H1 (cell line): ENCODE data around the gene POC1B. TPM values are rescaled to one million over a fixed set of nuclear protein-coding genes. Genes with fewer than 3 reads are reported as not detected.

Experiments
- CTCF ChIA-PET: fragments of 300-600 bp; sonication (Branson Sonifier 250); formaldehyde crosslinking; loops from one replicate; lab custom pipeline; 2021; ENCODE audit not compliant: partially characterized antibody; lab: Charles Lee
- POLR2A ChIA-PET: fragments of 300-600 bp; sonication (Branson Sonifier 250); formaldehyde crosslinking; loops from one replicate; lab custom pipeline; 2021; ENCODE audit warnings: inconsistent platforms; ENCODE audit not compliant: partially characterized antibody; lab: Charles Lee
- DNase-seq, 2 experiments: peaks; one replicate each; pipeline versions ENCODE4 v3.0.0 to v3.0.0-alpha.2; 2010 to 2022; ENCODE audit warnings: low spot score in 2 of 2, low read depth in 1 of 2, mixed read lengths in 1 of 2
- FAIRE-seq: peaks from 2 replicates; lab custom pipeline; 2011; peaks lifted over from hg19 to GRCh38; lab: Jason Lieb, UNC
- H2AFZ ChIP-seq: 2 replicates; pipeline ENCODE4 v1.8.1; 2012; ENCODE audit warnings: low read length, inconsistent platforms
- H2AK5ac ChIP-seq: 2 replicates; pipeline ENCODE4 v1.6.1; 2013; ENCODE audit warnings: low read depth, low read length
- H2BK120ac ChIP-seq: replicated peaks from 2 replicates; pipeline ENCODE3; 2013; ENCODE audit warnings: low read depth, low read length, inconsistent platforms
- H2BK12ac ChIP-seq: 2 replicates; pipeline ENCODE4 v1.6.1; 2013; ENCODE audit warnings: low read depth, low read length
- H2BK15ac ChIP-seq: 2 replicates; pipeline ENCODE4 v1.6.1; 2013; ENCODE audit warnings: low read length
- H2BK20ac ChIP-seq: 2 replicates; pipeline ENCODE4 v1.6.1; 2013; ENCODE audit warnings: low read length
- H2BK5ac ChIP-seq: 2 replicates; pipeline ENCODE4 v1.6.1; 2013; ENCODE audit warnings: low read depth, low read length
- H3K14ac ChIP-seq: 2 replicates; pipeline ENCODE4 v1.6.1; 2013; ENCODE audit warnings: inconsistent platforms; ENCODE audit not compliant: insufficient read length
- H3K18ac ChIP-seq: 2 replicates; pipeline ENCODE4 v1.6.1; 2013; ENCODE audit warnings: low read length; ENCODE audit errors: extremely low read depth
- H3K23ac ChIP-seq: 2 replicates; pipeline ENCODE4 v1.6.1; 2013; ENCODE audit warnings: inconsistent platforms; ENCODE audit not compliant: insufficient read length
- H3K23me2 ChIP-seq: 2 replicates; pipeline ENCODE4 v1.6.1; 2013; ENCODE audit warnings: low read depth, low read length
- H3K27ac ChIP-seq: 2 replicates; pipeline ENCODE4 v1.6.1; 2011; ENCODE audit warnings: low read depth, low read length, inconsistent platforms
- H3K27me3 ChIP-seq, 4 experiments: replicated peaks in 1 of 4; 1 replicate in 1 of 4; 2 replicates in 3 of 4; pipeline versions ENCODE4 v1.6.1 to v1.8.1; 2011 to 2013; ENCODE audit warnings: low read length in 3 of 4, mild to moderate bottlenecking in 3 of 4, inconsistent platforms in 2 of 4, mixed read lengths in 2 of 4, moderate library complexity in 1 of 4; ENCODE audit not compliant: control insufficient read depth in 3 of 4, insufficient read depth in 3 of 4; ENCODE audit errors: extremely low read depth in 1 of 4
- H3K36me3 ChIP-seq, 4 experiments: 2 replicates each; pipeline versions ENCODE4 v1.6.1 to v1.8.1; 2011 to 2013; ENCODE audit warnings: mild to moderate bottlenecking in 4 of 4, low read length in 3 of 4, moderate library complexity in 2 of 4, control low read depth in 1 of 4, inconsistent platforms in 1 of 4; ENCODE audit not compliant: insufficient read depth in 4 of 4, control insufficient read depth in 2 of 4
- H3K4ac ChIP-seq: replicated peaks from 2 replicates; pipeline ENCODE3; 2013; ENCODE audit warnings: low read length, low read depth, mixed read lengths, inconsistent platforms; ENCODE audit not compliant: insufficient read length
- H3K4me1 ChIP-seq, 4 experiments: replicated peaks in 1 of 4; 1 replicate in 1 of 4; 2 replicates in 3 of 4; pipeline versions ENCODE4 v1.6.1 to v1.8.1; 2011 to 2013; ENCODE audit warnings: low read length in 3 of 4, inconsistent platforms in 2 of 4, mixed read lengths in 1 of 4; ENCODE audit not compliant: insufficient read depth in 4 of 4, control insufficient read depth in 3 of 4
- H3K4me2 ChIP-seq, 2 experiments: 2 replicates each; pipeline versions ENCODE4 v1.6.1 to v1.8.1; 2011 to 2013; ENCODE audit warnings: low read depth in 2 of 2, low read length in 2 of 2, control low read depth in 1 of 2, inconsistent platforms in 1 of 2, mild to moderate bottlenecking in 1 of 2; ENCODE audit not compliant: insufficient read depth in 1 of 2
- H3K4me3 ChIP-seq, 4 experiments: fragments of 200-600, 300-600 bp in 1 of 4; sonication (generic), shearing (Covaris generic), sonication (Bioruptor Twin) in 1 of 4; 2 replicates each; pipeline versions ENCODE4 v1.5.1 to v1.8.1; 2011 to 2016; ENCODE audit warnings: low read length in 4 of 4, low read depth in 3 of 4, control low read depth in 2 of 4, inconsistent platforms in 2 of 4, mild to moderate bottlenecking in 2 of 4, mixed read lengths in 1 of 4, moderate library complexity in 1 of 4; ENCODE audit not compliant: insufficient read depth in 2 of 4; ENCODE audit errors: extremely low read depth in 1 of 4
- H3K56ac ChIP-seq: replicated peaks from 2 replicates; pipeline ENCODE3; 2013; ENCODE audit warnings: low read depth, mild to moderate bottlenecking, mixed read lengths, low read length, inconsistent platforms; ENCODE audit not compliant: insufficient read length
- H3K79me1 ChIP-seq: 2 replicates; pipeline ENCODE4 v1.6.1; 2013; ENCODE audit warnings: low read depth, low read length, control low read depth
- H3K79me2 ChIP-seq, 2 experiments: 2 replicates each; pipeline versions ENCODE4 v1.6.1 to v1.8.1; 2012 to 2013; ENCODE audit warnings: low read length in 2 of 2, mild to moderate bottlenecking in 2 of 2, inconsistent platforms in 1 of 2; ENCODE audit not compliant: insufficient read depth in 2 of 2, control insufficient read depth in 1 of 2
- H3K9ac ChIP-seq, 4 experiments: replicated peaks in 1 of 4; 1 replicate in 1 of 4; 2 replicates in 3 of 4; pipeline versions ENCODE4 v1.6.1 to v1.8.1; 2011 to 2013; ENCODE audit warnings: low read depth in 3 of 4, low read length in 3 of 4, control low read depth in 2 of 4, mild to moderate bottlenecking in 2 of 4, moderate library complexity in 2 of 4, inconsistent platforms in 1 of 4; ENCODE audit errors: extremely low read depth in 1 of 4
- H3K9me3 ChIP-seq, 2 experiments: 2 replicates each; pipeline versions ENCODE4 v1.6.1 to v1.8.1; 2012 to 2013; ENCODE audit warnings: mild to moderate bottlenecking in 2 of 2, moderate library complexity in 2 of 2, control low read depth in 1 of 2, inconsistent platforms in 1 of 2, low read depth in 1 of 2, low read length in 1 of 2, mixed read lengths in 1 of 2; ENCODE audit not compliant: insufficient read depth in 2 of 2
- H4K20me1 ChIP-seq, 2 experiments: replicated peaks in 1 of 2; 2 replicates each; pipeline versions ENCODE3 to v1.8.1; 2011 to 2013; ENCODE audit warnings: inconsistent platforms in 2 of 2, low read length in 2 of 2, mild to moderate bottlenecking in 1 of 2; ENCODE audit not compliant: insufficient read depth in 2 of 2, control insufficient read depth in 1 of 2
- H4K5ac ChIP-seq: 2 replicates; pipeline ENCODE4 v1.6.1; 2013; ENCODE audit warnings: low read length, low read depth, mixed read lengths, inconsistent platforms; ENCODE audit not compliant: insufficient read length
- H4K8ac ChIP-seq: 2 replicates; pipeline ENCODE4 v1.8.0; 2013; ENCODE audit warnings: mild to moderate bottlenecking, moderate library complexity, low read length, inconsistent platforms; ENCODE audit not compliant: insufficient read depth; ENCODE audit errors: extremely low read depth
- H4K91ac ChIP-seq: replicated peaks from 2 replicates; pipeline ENCODE3; 2013; ENCODE audit warnings: low read length, mixed read lengths, inconsistent platforms; ENCODE audit not compliant: insufficient read length
- BRCA1 ChIP-seq: IDR thresholded peaks from 2 replicates; pipeline ENCODE4 v1.6.1; 2012; ENCODE audit warnings: low read depth, low read length, improper control_type of control experiment
- CREB1 ChIP-seq: IDR thresholded peaks from 2 replicates; pipeline ENCODE4 v1.6.1; 2012; ENCODE audit warnings: inconsistent platforms
- EGR1 ChIP-seq: IDR thresholded peaks from 2 replicates; pipeline ENCODE4 v1.6.1; 2011; ENCODE audit warnings: low read depth, low read length, borderline replicate concordance
- EP300 ChIP-seq, 2 experiments: IDR thresholded peaks; 1 replicate in 1 of 2; 2 replicates in 1 of 2; pipeline ENCODE4 v1.6.1; 2011 to 2012; ENCODE audit warnings: low read depth in 2 of 2, low read length in 2 of 2, mild to moderate bottlenecking in 2 of 2, borderline replicate concordance in 1 of 2, inconsistent platforms in 1 of 2, moderate library complexity in 1 of 2
- GABPA ChIP-seq: IDR thresholded peaks from 2 replicates; pipeline ENCODE4 v1.6.1; 2011; ENCODE audit warnings: mild to moderate bottlenecking, low read length, moderate library complexity, borderline replicate concordance; ENCODE audit not compliant: insufficient read depth
- NANOG ChIP-seq: IDR thresholded peaks from 2 replicates; pipeline ENCODE4 v1.6.1; 2011; ENCODE audit warnings: low read length, low read depth, mild to moderate bottlenecking, inconsistent platforms; ENCODE audit not compliant: insufficient read depth, poor library complexity, severe bottlenecking
- NRF1 ChIP-seq: IDR thresholded peaks from 2 replicates; pipeline ENCODE4 v1.6.1; 2011; ENCODE audit warnings: mild to moderate bottlenecking, low read depth, low read length, improper control_type of control experiment
- RFX5 ChIP-seq: IDR thresholded peaks from 2 replicates; pipeline ENCODE4 v1.6.1; 2011; ENCODE audit warnings: low read depth, low read length, improper control_type of control experiment, borderline replicate concordance
- SAP30 ChIP-seq: fragments of 300-600 bp; sonication (generic); IDR thresholded peaks from 2 replicates; pipeline ENCODE4 v1.7.1; 2012; ENCODE audit warnings: low read length, moderate library complexity, mild to moderate bottlenecking, inconsistent platforms; ENCODE audit not compliant: insufficient read depth, insufficient replicate concordance
- SP2 ChIP-seq: IDR thresholded peaks from 2 replicates; pipeline ENCODE4 v1.6.1; 2012; ENCODE audit warnings: mild to moderate bottlenecking, low read length, inconsistent platforms
- SRF ChIP-seq: IDR thresholded peaks from 2 replicates; pipeline ENCODE4 v1.6.1; 2011; ENCODE audit warnings: mild to moderate bottlenecking, low read depth, low read length, moderate library complexity
- SUZ12 ChIP-seq: fragments of 200-600 bp; sonication (generic); IDR thresholded peaks from 2 replicates; pipeline ENCODE4 v1.6.1; 2012; ENCODE audit warnings: mild to moderate bottlenecking, inconsistent platforms, low read length, moderate library complexity, mixed read lengths
- whole genome bisulfite sequencing, 2 experiments: shearing (Covaris generic) in 1 of 2; methylation state at CpG; one replicate each; pipeline versions ENCODE4 v1.1.6 to v1.1.7; 2013 to 2015; ENCODE audit warnings: low lambda C conversion rate in 2 of 2, mixed read lengths in 2 of 2, inconsistent platforms in 1 of 2, low coverage in 1 of 2, missing lambda C conversion rate in 1 of 2; ENCODE audit not compliant: insufficient replicate concordance in 2 of 2, insufficient coverage in 1 of 2, insufficient read length in 1 of 2; ENCODE audit errors: extremely low coverage in 1 of 2, missing lambda C conversion rate in 1 of 2; 5-methylcytosine and 5-hydroxymethylcytosine counted together
- polyA plus RNA-seq, 7 experiments: library from polyadenylated mRNA; depleted of rRNA in 3 of 7; stranded (reverse) in 5 of 7; unstranded in 2 of 7; fragments of >200 nt in 5 of 7; fragments of 200-250 nt in 2 of 7; gene quantifications; 1 replicate in 5 of 7; 2 replicates in 1 of 7; 4 replicates in 1 of 7; pipeline versions ENCODE4 v1.2.1 to v1.2.3, GENCODE V29; 2011 to 2013; ENCODE audit warnings: missing spikeins in 2 of 7, mixed read lengths in 2 of 7
- total RNA-seq: library from RNA; stranded (reverse); fragmentation: NEBNext Ultra II Directional; extraction: Animal tissue kit (Norgen Biotek cat#: 25700); gene quantifications from 2 replicates; pipeline ENCODE4 v1.2.1, GENCODE V29; 2021
- TF ChIP-seq, protein P1 (sequence below): IDR thresholded peaks from 2 replicates; pipeline ENCODE4 v1.6.1; 2012; ENCODE audit warnings: low read length, inconsistent platforms

Gene POC1B
- total and polyA plus RNA-seq, 2 of the 8 experiments (the other 6 are each of a cell fraction or from before 2014, with no cell fraction given), result 7.5 to 16.3 TPM

- Histone ChIP-seq H3K9ac (no peak overlapping the region), H3K14ac (no peak overlapping the region), H4K8ac (no peak overlapping the region), H3K23ac (no peak overlapping the region), H2BK120ac (no peak overlapping the region), H3K4ac (no peak overlapping the region), H3K23me2 (no peaks in the 10 kb centered on the region), H3K56ac (no peak overlapping the region), H2AK5ac (no peak overlapping the region), H3K4me1 (no peaks in the 10 kb centered on the region), H2BK12ac (no peak overlapping the region), H3K79me1 (no peaks in the 10 kb centered on the region), H3K4me3 (no peak overlapping the region), H3K18ac (no peak overlapping the region), H3K9me3 (peaks cover 0 to 4% of the 10 kb centered on the region in 2 experiments; a peak in 2 of 4 replicates), H3K36me3 (no peaks in the 10 kb centered on the region), H3K27me3 (no peaks in the 10 kb centered on the region), H2BK15ac (no peak overlapping the region), H2BK20ac (no peak overlapping the region), H4K5ac (no peak overlapping the region), H2BK5ac (no peak overlapping the region), H3K79me2 (no peaks in the 10 kb centered on the region), H3K27ac (no peak overlapping the region), H4K20me1 (no peaks in the 10 kb centered on the region), H3K4me2 (no peak overlapping the region), H2AFZ (no peak overlapping the region), H4K91ac (no peak overlapping the region)
- POLR2A ChIA-PET, result no interaction called here
- DNase-seq, result no peak
- no peak for FAIRE-seq
- CTCF ChIA-PET, result interaction anchor here (0.9 to 1.2 kb wide), 2 partner anchors 17 to 487 kb away, joined by 3 to 4 read pairs; no protein-coding TSS in a partner anchor
- 0% methylated on average over 1 of the region's 1 CpG; no CpG with 5 or more reads in 1 of the 2 experiments for WGBS, 2 experiments
- no peak for TF ChIP-seq GABPA
- TF ChIP-seq SAP30, result no peak
- TF ChIP-seq SUZ12, result no peak
- TF ChIP-seq BRCA1, result no peak
- no peak for TF ChIP-seq CREB1
- TF ChIP-seq SRF, result no peak
- TF ChIP-seq EP300 (IDR thresholded peaks at IDR 0.05; ENCODE audit: borderline replicate concordance in 1 of 2, low read depth in 2 of 2, low read length in 2 of 2), result no peak
- no peak for TF ChIP-seq EGR1
- no peak for TF ChIP-seq SP2
- TF ChIP-seq, protein P1, sequence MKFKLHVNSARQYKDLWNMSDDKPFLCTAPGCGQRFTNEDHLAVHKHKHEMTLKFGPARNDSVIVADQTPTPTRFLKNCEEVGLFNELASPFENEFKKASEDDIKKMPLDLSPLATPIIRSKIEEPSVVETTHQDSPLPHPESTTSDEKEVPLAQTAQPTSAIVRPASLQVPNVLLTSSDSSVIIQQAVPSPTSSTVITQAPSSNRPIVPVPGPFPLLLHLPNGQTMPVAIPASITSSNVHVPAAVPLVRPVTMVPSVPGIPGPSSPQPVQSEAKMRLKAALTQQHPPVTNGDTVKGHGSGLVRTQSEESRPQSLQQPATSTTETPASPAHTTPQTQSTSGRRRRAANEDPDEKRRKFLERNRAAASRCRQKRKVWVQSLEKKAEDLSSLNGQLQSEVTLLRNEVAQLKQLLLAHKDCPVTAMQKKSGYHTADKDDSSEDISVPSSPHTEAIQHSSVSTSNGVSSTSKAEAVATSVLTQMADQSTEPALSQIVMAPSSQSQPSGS, result no peak
- TF ChIP-seq NRF1, result no peak
- TF ChIP-seq NANOG, result no peak
- no peak for TF ChIP-seq RFX5
Measured at GRCh38 chr12:89506050-89506449, 19.8 kb downstream of the POC1B start.
